ENCODE data around the gene SUZ12.
"Not testable (repeated sequence)": the region's sequence is repeated elsewhere in the genome, so short reads cannot be mapped to it uniquely, and the experiment has no call there.

SUZ12 gene

DNA sequence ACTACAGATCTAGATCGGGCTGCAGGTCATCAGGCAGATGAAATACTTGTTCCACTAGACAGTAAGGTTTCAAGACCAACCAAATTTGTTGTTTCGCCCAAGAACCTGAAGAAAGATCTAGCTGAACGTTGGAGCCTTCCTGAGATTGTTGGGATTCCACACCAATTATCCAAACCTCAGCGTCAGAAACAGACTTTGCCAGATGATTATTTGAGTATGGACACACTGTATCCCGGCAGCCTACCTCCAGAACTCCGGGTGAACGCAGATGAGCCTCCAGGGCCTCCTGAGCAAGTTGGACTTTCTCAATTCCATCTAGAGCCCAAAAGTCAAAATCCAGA lies 84.8 kb downstream of the SUZ12 start:
- Histone ChIP-seq H2AFZ (ENCODE audit: low read length) (no peak overlapping the region), H3K9ac (ENCODE audit: low read length) (no peak overlapping the region), H4K20me1 (ENCODE audit: insufficient read depth, low read length) (no peaks in the 10 kb centered on the region), H3K4me2 (ENCODE audit: low read length) (no peak overlapping the region), H3K9me2 (ENCODE audit: low read depth, low read length) (no peaks in the 10 kb centered on the region), H3K4me3 (ENCODE audit: low read depth, low read length, poor library complexity, severe bottlenecking) (no peak overlapping the region), H3K36me3 (ENCODE audit: insufficient read depth, low read length) (peaks cover 12% of the 10 kb centered on the region; the same call in 1 of the 2 replicates), H3F3A (ENCODE audit: insufficient read depth, low read length) (no peaks in the 10 kb centered on the region), H3K4me1 (ENCODE audit: insufficient read depth, low read length, severe bottlenecking) (no peaks in the 10 kb centered on the region), H3K79me2 (ENCODE audit: insufficient read depth, low read length) (no peaks in the 10 kb centered on the region), H3K27ac (ENCODE audit: low read depth, low read length, poor library complexity, severe bottlenecking) (no peak overlapping the region), H3K9me3 (ENCODE audit: low read length) (no peaks in the 10 kb centered on the region), H3K27me3 (ENCODE audit: insufficient read depth, low read length) (no peaks in the 10 kb centered on the region)
- TF ChIP-seq, protein P1, sequence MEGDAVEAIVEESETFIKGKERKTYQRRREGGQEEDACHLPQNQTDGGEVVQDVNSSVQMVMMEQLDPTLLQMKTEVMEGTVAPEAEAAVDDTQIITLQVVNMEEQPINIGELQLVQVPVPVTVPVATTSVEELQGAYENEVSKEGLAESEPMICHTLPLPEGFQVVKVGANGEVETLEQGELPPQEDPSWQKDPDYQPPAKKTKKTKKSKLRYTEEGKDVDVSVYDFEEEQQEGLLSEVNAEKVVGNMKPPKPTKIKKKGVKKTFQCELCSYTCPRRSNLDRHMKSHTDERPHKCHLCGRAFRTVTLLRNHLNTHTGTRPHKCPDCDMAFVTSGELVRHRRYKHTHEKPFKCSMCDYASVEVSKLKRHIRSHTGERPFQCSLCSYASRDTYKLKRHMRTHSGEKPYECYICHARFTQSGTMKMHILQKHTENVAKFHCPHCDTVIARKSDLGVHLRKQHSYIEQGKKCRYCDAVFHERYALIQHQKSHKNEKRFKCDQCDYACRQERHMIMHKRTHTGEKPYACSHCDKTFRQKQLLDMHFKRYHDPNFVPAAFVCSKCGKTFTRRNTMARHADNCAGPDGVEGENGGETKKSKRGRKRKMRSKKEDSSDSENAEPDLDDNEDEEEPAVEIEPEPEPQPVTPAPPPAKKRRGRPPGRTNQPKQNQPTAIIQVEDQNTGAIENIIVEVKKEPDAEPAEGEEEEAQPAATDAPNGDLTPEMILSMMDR (IDR thresholded peaks at IDR 0.05; ENCODE audit: low read length): no peak
- TF ChIP-seq EZH2 (IDR thresholded peaks at IDR 0.05; ENCODE audit: borderline replicate concordance, low read length): no peak

DNA sequence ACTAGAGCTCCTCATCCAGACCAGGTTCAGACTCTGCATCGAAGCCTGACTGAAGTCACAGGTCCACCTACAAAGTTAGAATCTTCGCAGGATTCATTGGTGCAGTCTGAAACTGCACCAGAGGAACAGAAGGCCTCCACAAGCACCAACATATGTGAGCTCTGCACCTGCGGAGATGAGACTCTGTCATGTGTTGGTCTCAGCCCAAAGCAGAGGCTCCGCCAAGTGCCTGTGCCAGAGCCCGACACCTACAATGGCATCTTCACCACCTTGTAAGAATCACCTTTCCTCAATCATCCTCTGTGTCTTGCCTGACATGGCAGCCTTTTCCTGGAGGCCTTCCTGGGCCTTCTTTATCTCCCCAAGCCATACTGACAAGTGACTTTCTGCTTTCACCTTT lies 85.7 kb downstream of the SUZ12 start:
- not testable (repeated sequence) for H3K79me2 ChIP-seq (ENCODE audit: insufficient read depth, low read length); H3K9ac ChIP-seq (ENCODE audit: low read length); H3K27me3 ChIP-seq (ENCODE audit: insufficient read depth, low read length); H2AFZ ChIP-seq (ENCODE audit: low read length); H3K27ac ChIP-seq (ENCODE audit: low read depth, low read length, poor library complexity, severe bottlenecking); H3K9me3 ChIP-seq (ENCODE audit: low read length); H3K4me2 ChIP-seq (ENCODE audit: low read length); H3K9me2 ChIP-seq (ENCODE audit: low read depth, low read length); H4K20me1 ChIP-seq (ENCODE audit: insufficient read depth, low read length); H3F3A ChIP-seq (ENCODE audit: insufficient read depth, low read length); H3K4me3 ChIP-seq (ENCODE audit: low read depth, low read length, poor library complexity, severe bottlenecking); H3K4me1 ChIP-seq (ENCODE audit: insufficient read depth, low read length, severe bottlenecking)
- peaks cover 12% of the 10 kb centered on the region; the same call in 1 of the 2 replicates for H3K36me3 ChIP-seq (ENCODE audit: insufficient read depth, low read length)

- not testable (repeated sequence) for H3K4me3 ChIP-seq (ENCODE audit: low read depth, low read length, poor library complexity, severe bottlenecking)
These were observed 90.5 kb downstream of the SUZ12 start for GRCh38 chr17:32027271-32027670.

GRCh38 chr17:32033223-32033622 lies 96.4 kb downstream of the SUZ12 start:
- Histone ChIP-seq H2AFZ (ENCODE audit: low read length) (no peak overlapping the region), H3K4me3 (ENCODE audit: low read depth, low read length, poor library complexity, severe bottlenecking) (no peak overlapping the region), H3K4me1 (ENCODE audit: insufficient read depth, low read length, severe bottlenecking) (no peaks in the 10 kb centered on the region), H4K20me1 (ENCODE audit: insufficient read depth, low read length) (no peaks in the 10 kb centered on the region), H3K4me2 (ENCODE audit: low read length) (no peak overlapping the region), H3K9me2 (ENCODE audit: low read depth, low read length) (no peaks in the 10 kb centered on the region), H3K27me3 (ENCODE audit: insufficient read depth, low read length) (no peaks in the 10 kb centered on the region), H3K36me3 (ENCODE audit: insufficient read depth, low read length) (peaks cover 11% of the 10 kb centered on the region; the same call in 1 of the 2 replicates), H3K9ac (ENCODE audit: low read length) (no peak overlapping the region), H3K9me3 (ENCODE audit: low read length) (no peaks in the 10 kb centered on the region), H3K27ac (ENCODE audit: low read depth, low read length, poor library complexity, severe bottlenecking) (no peak overlapping the region), H3K79me2 (ENCODE audit: insufficient read depth, low read length) (no peaks in the 10 kb centered on the region), H3F3A (ENCODE audit: insufficient read depth, low read length) (no peaks in the 10 kb centered on the region)
- no peak for TF ChIP-seq EZH2 (IDR thresholded peaks at IDR 0.05; ENCODE audit: borderline replicate concordance, low read length)
- TF ChIP-seq, protein P1 (IDR thresholded peaks at IDR 0.05; ENCODE audit: low read length): no peak

More at GRCh38 chr17:32027271-32027670, 90.5 kb downstream of the SUZ12 start:
- not testable (repeated sequence) for H2AFZ ChIP-seq (ENCODE audit: low read length); H3K27ac ChIP-seq (ENCODE audit: low read depth, low read length, poor library complexity, severe bottlenecking); H3K9me3 ChIP-seq (ENCODE audit: low read length); H3F3A ChIP-seq (ENCODE audit: insufficient read depth, low read length); H3K9me2 ChIP-seq (ENCODE audit: low read depth, low read length); H3K36me3 ChIP-seq (ENCODE audit: insufficient read depth, low read length); H3K4me2 ChIP-seq (ENCODE audit: low read length); H3K4me1 ChIP-seq (ENCODE audit: insufficient read depth, low read length, severe bottlenecking); H3K27me3 ChIP-seq (ENCODE audit: insufficient read depth, low read length); H3K9ac ChIP-seq (ENCODE audit: low read length); H3K79me2 ChIP-seq (ENCODE audit: insufficient read depth, low read length); H4K20me1 ChIP-seq (ENCODE audit: insufficient read depth, low read length)

GRCh38 chr17:32033812-32034211 lies 97.0 kb downstream of the SUZ12 start:
- not testable (repeated sequence) for H4K20me1 ChIP-seq (ENCODE audit: insufficient read depth, low read length); H3K4me2 ChIP-seq (ENCODE audit: low read length); H2AFZ ChIP-seq (ENCODE audit: low read length); H3K9me3 ChIP-seq (ENCODE audit: low read length); H3K9ac ChIP-seq (ENCODE audit: low read length); H3K4me3 ChIP-seq (ENCODE audit: low read depth, low read length, poor library complexity, severe bottlenecking); H3K4me1 ChIP-seq (ENCODE audit: insufficient read depth, low read length, severe bottlenecking); H3K27ac ChIP-seq (ENCODE audit: low read depth, low read length, poor library complexity, severe bottlenecking); H3K27me3 ChIP-seq (ENCODE audit: insufficient read depth, low read length); H3F3A ChIP-seq (ENCODE audit: insufficient read depth, low read length); H3K79me2 ChIP-seq (ENCODE audit: insufficient read depth, low read length); H3K9me2 ChIP-seq (ENCODE audit: low read depth, low read length)
- H3K36me3 ChIP-seq (ENCODE audit: insufficient read depth, low read length): peaks cover 11% of the 10 kb centered on the region; the same call in 1 of the 2 replicates

DNA sequence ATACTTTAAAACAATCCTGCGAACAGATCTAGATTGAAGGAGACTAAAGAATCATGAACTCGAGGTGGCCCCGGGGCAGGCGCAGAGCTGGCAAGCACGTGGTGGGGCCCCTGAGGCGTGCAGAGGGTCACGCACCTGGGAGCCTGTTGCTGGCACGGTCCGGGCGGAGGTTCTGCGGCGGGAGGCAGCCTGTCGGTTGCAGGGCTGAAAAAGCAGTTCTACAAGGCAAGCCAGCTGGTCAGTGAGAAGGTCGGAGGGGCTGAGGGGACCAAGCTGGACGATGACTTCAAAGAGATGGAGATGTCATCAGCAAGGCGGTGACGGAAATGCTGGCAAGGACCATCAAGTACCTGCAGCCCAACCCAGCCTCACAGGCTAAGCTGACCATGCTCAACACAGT lies 103.4 kb downstream of the SUZ12 start:
- not testable (repeated sequence) for H3K4me2 ChIP-seq (ENCODE audit: low read length); H3K27ac ChIP-seq (ENCODE audit: low read depth, low read length, poor library complexity, severe bottlenecking); H3K4me1 ChIP-seq (ENCODE audit: insufficient read depth, low read length, severe bottlenecking); H3F3A ChIP-seq (ENCODE audit: insufficient read depth, low read length); H3K9me2 ChIP-seq (ENCODE audit: low read depth, low read length); H4K20me1 ChIP-seq (ENCODE audit: insufficient read depth, low read length); H3K4me3 ChIP-seq (ENCODE audit: low read depth, low read length, poor library complexity, severe bottlenecking); H3K9ac ChIP-seq (ENCODE audit: low read length); H3K9me3 ChIP-seq (ENCODE audit: low read length); H2AFZ ChIP-seq (ENCODE audit: low read length); H3K79me2 ChIP-seq (ENCODE audit: insufficient read depth, low read length); H3K27me3 ChIP-seq (ENCODE audit: insufficient read depth, low read length)
- H3K36me3 ChIP-seq (ENCODE audit: insufficient read depth, low read length): peaks cover 11% of the 10 kb centered on the region; the same call in 1 of the 2 replicates
